ENCODE data around the gene ADCY3. TPM values are rescaled to one million over a fixed set of nuclear protein-coding genes. Genes with fewer than 3 reads are reported as not detected.

Gene ADCY3
- total and polyA plus RNA-seq, 10 of the 15 experiments (the other 5 are each of a cell fraction or from before 2014, with no cell fraction given), result 2.8 to 102 (median 50.4) TPM

DNA sequence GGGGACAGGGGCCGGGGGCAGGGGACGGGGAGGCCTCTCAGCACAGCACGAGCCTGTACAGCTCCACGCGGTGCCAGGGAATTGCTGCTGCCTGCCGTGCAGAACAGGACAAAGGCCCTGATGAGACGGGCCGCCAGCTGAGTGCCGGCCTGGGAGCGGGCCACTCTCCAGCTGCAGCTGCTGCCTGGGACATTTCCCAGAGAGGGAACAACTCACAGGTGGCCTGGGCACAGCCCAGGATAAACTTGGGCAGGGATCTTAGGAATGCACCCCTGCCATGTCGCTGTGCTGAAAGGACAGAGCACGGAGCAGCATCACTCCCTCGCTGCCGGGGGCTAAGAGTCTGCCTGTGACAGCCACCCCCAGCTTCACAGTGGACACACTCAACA, 88.0 kb downstream of the ADCY3 start (continued):
- TF ChIP-seq E2F8 (IDR thresholded peaks at IDR 0.05; ENCODE audit: low read depth, partially characterized antibody) (no peak), EZH2 (IDR thresholded peaks at IDR 0.05; ENCODE audit: borderline replicate concordance, control insufficient read depth, low read depth, low read length) (no peak), CBX3 (IDR thresholded peaks at IDR 0.05; ENCODE audit: borderline replicate concordance, low read depth) (no peak), ASH2L (IDR thresholded peaks at IDR 0.05; ENCODE audit: borderline replicate concordance, low read depth) (no peak), MXI1 (IDR thresholded peaks at IDR 0.05; ENCODE audit: low read depth, low read length) (no peak), ZNF217 (IDR thresholded peaks at IDR 0.05) (no peak), FOXK2 (IDR thresholded peaks at IDR 0.05) (no peak), RB1 (IDR thresholded peaks at IDR 0.05; ENCODE audit: borderline replicate concordance) (no peak), POLR2AphosphoS2 (IDR thresholded peaks at IDR 0.05; ENCODE audit: low read depth, low read length) (no peak)
